Activated naive CD8-positive, alpha-beta T cell (primary cell): ENCODE data around the gene ZNF784.

Source experiments
- H3K27ac Mint-ChIP-seq: one replicate; pipeline ENCODE4 v1.8.0; 2021; ENCODE audit warnings: mixed read lengths
- H3K27me3 Mint-ChIP-seq: one replicate; pipeline ENCODE4 v1.8.0; 2021; ENCODE audit warnings: mixed read lengths
- H3K36me3 Mint-ChIP-seq: one replicate; pipeline ENCODE4 v1.8.0; 2021; ENCODE audit warnings: mixed read lengths
- H3K4me1 Mint-ChIP-seq: one replicate; pipeline ENCODE4 v1.8.0; 2021; ENCODE audit warnings: low read depth, mixed read lengths
- H3K4me3 Mint-ChIP-seq: one replicate; pipeline ENCODE4 v1.8.0; 2021; ENCODE audit warnings: mild to moderate bottlenecking, mixed read lengths
- H3K9me3 Mint-ChIP-seq: one replicate; pipeline ENCODE4 v1.8.0; 2021; ENCODE audit warnings: low read depth, mixed read lengths

The ZNF784 gene

DNA sequence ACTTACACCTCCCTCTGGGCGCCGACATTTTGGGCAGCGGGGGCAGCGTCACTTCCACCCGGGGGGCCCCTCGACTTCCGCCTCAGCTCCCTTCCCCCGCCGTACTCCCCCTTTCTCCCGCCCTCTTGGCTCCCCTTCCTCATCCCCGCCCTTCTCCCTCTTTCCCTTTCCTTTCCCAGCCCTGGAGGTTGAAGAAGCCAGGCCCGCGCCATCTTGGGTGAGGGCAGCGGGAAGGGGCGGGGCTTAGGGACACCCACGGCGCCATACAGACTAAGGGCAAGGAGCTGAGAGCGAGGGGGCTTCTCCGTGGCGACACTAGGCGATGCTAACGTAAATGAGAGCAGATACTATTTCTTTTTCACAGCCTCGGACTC is 24.9 kb downstream of the ZNF784 start, which contains the start of gene FIZ1:
Gene FIZ1 (minus strand): TSS at position 50 of the 374 bp plus-strand sequence. CDS start 1,652 bp downstream, outside the sequence.
- Mint-ChIP-seq H3K4me1 (peaks cover 25% of the 10 kb centered on the region), H3K27ac (peak within 1 kb of the TSS; percentile 100), H3K36me3 (peaks cover 20% of the 10 kb centered on the region), H3K4me3 (peak within 1 kb of the TSS; percentile 99), H3K27me3 (no peaks in the 10 kb centered on the region), H3K9me3 (no peaks in the 10 kb centered on the region)

DNA sequence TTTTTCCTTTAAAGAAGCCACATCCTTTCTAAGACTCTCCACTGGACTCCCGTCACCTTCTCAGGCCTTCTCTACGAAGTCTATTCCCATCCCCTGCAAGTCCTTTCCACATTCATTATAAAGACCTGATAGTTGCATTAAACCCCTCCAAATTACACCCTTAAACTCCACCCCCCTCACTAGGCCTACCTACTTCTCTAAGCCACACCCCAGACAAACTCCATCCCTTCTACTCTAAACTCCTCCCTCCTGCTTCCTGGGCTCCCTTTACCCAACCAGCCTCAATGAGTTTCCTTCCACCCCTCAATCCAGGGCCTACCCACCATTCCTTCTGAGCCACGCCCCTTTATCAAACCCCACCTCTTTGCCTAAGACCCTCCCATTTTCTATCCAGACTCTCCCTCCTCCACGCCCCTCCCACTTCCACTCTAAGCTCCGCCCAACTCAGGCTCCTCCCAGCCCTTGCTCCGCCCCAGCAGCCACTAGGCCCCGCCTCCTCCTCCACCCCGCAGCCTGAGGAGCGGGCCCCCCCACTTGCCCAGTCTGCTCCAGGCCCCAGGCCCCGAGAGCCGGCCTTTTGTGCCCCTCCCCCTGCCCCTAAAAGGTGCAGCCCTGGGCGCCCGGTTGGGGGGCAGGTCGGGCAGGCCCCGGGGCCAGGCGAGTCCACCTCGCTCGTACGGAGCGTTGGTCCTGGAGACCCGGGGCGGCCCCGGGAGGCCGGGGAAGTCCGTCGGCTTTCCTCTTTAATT is 25.5 kb downstream of the ZNF784 start:
- H3K4me3 Mint-ChIP-seq = peak overlapping the region; percentile 99
- peaks cover 20% of the 10 kb centered on the region for H3K36me3 Mint-ChIP-seq
- no peaks in the 10 kb centered on the region for H3K27me3 Mint-ChIP-seq
- H3K4me1 Mint-ChIP-seq = peaks cover 23% of the 10 kb centered on the region
- H3K27ac Mint-ChIP-seq = peak overlapping the region; percentile 100
- no peaks in the 10 kb centered on the region for H3K9me3 Mint-ChIP-seq

DNA sequence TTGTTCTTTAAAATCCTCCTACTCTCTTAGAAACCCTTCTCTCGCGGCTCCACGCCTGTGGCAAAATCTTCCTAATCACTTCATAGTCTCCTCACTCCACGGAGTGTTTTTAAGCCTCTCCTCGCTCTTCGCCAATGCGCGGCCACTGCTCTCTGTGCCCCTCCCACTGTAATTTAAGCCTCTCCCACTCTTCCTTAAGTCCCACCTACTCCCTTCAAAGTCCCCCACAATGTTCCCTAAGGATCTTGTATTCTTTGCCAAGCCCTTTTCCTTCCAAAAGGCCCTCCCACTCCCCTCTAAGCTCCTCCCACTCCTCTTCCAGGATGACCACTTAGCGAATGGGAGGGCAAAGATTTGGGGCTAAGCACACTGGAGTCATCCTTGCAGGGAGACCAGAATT is 26.3 kb downstream of the ZNF784 start:
- Mint-ChIP-seq H3K4me3 (no peak overlapping the region), H3K27ac (no peak overlapping the region), H3K27me3 (no peaks in the 10 kb centered on the region), H3K4me1 (peaks cover 18% of the 10 kb centered on the region), H3K9me3 (no peaks in the 10 kb centered on the region), H3K36me3 (peaks cover 20% of the 10 kb centered on the region)

DNA sequence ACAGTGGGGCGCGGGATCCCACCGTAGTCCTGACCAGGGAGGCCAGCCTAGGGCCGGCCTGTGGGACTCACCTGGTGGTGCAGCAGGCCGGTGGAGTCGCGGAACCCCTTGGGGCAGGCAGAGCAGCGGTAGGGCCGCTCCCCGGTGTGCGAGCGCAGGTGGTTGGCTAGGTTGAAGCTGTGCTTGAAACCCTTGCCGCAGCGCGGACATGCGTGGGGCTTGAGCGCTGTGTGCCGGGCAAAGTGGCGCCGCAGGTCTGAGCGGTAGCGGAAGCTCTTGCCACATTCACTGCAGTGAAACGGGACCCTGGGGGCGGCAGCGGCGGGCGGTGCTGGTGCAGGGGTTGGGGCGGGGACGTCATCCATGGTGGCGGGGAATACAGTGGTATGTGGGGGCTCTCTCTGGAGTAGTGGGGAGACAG is 26.9 kb downstream of the ZNF784 start:
- H3K4me3 Mint-ChIP-seq = no peak overlapping the region
- peaks cover 18% of the 10 kb centered on the region for H3K4me1 Mint-ChIP-seq
- no peak overlapping the region for H3K27ac Mint-ChIP-seq
- no peaks in the 10 kb centered on the region for H3K27me3 Mint-ChIP-seq
- no peaks in the 10 kb centered on the region for H3K9me3 Mint-ChIP-seq
- H3K36me3 Mint-ChIP-seq = peaks cover 20% of the 10 kb centered on the region

DNA sequence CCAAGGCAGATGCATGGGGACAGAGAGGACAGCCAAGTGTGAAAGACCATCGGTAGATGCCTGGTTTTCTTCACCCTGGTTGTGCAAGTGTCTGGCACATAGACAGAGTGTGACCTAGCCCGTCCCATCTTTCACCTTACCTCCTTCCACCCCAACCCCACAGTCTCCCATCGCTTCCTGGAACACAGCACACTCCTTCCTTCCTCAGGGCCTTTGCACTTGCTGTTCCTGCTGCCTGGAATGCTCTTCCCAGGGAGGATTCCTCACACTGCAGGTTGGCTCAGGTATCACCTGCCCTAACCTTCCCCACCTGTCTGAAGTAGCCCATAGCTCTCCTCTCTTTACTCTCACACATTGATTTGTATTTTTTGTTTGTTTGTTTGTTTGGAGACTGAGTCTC is 28.1 kb downstream of the ZNF784 start:
- no peaks in the 10 kb centered on the region for H3K9me3 Mint-ChIP-seq
- no peak overlapping the region for H3K4me3 Mint-ChIP-seq
- H3K27me3 Mint-ChIP-seq = no peaks in the 10 kb centered on the region
- peaks cover 14% of the 10 kb centered on the region for H3K4me1 Mint-ChIP-seq
- H3K27ac Mint-ChIP-seq = no peak overlapping the region
- peaks cover 24% of the 10 kb centered on the region for H3K36me3 Mint-ChIP-seq

DNA sequence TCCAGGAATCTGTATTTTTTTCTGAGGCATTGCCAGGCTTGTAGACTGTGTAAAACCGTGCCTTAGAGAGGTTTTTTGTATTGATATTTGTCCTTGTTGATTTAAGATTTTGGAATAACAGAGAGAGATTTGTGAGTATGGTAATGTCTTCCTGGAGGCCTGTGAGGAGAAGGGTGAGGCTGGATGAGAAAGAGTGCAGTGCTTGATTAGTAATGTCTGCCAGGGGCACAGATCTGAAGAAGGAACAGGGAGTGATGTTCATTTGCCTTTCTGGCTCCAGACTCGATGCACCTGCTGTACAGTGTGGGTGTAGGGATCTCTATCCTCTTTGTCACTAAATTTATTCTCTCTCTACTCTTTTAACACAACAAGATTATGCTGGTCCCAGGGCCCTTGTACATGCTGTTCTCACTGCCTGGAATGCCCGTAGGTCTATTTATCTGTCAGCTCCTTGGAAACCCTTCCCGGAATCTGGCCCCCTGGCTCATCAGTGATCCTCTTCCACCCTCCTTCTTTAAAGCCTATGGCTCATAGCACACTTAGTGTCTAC is 29.3 kb downstream of the ZNF784 start:
- Mint-ChIP-seq H3K27me3 (no peaks in the 10 kb centered on the region), H3K27ac (peak overlapping the region; percentile 61), H3K4me1 (peaks cover 10% of the 10 kb centered on the region), H3K9me3 (no peaks in the 10 kb centered on the region), H3K4me3 (no peak overlapping the region), H3K36me3 (peaks cover 25% of the 10 kb centered on the region)

DNA sequence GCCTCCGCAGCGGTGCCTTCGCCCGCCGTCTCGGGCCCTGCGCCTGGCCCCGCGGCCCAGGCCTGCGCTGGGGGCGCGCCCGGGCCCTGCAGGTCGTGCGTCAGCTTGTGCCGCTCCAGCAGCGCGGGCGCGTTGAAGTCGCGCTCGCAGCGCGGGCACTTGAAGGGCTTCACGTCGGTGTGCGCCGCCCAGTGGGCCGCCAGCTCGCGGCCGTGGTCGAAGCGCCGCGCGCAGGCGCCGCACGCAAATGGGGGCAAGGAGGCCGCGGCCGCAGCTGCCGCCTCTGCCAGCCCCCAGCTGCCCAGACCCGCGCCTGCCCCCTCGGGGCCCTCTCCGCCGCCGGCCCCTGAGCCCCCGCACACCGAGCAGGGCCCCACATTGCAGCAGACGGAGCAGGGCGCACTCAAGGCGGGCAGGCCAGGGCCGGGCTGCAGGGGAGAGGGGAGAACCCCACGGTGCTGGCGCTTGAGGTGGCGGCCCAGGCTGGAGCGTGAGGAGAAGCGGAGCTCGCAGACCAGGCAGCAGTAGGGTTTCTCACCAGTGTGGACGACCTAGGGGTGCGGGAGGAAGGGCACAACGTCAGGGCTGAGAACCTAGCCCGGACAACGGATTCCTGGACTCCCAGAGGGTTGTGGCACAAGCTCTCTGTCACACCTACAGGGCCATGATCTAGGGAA is 31.1 kb downstream of the ZNF784 start:
- H3K4me3 Mint-ChIP-seq = no peak overlapping the region
- H3K9me3 Mint-ChIP-seq = no peaks in the 10 kb centered on the region
- no peak overlapping the region for H3K27ac Mint-ChIP-seq
- H3K4me1 Mint-ChIP-seq = peaks cover 12% of the 10 kb centered on the region
- peaks cover 23% of the 10 kb centered on the region for H3K36me3 Mint-ChIP-seq
- H3K27me3 Mint-ChIP-seq = no peaks in the 10 kb centered on the region

DNA sequence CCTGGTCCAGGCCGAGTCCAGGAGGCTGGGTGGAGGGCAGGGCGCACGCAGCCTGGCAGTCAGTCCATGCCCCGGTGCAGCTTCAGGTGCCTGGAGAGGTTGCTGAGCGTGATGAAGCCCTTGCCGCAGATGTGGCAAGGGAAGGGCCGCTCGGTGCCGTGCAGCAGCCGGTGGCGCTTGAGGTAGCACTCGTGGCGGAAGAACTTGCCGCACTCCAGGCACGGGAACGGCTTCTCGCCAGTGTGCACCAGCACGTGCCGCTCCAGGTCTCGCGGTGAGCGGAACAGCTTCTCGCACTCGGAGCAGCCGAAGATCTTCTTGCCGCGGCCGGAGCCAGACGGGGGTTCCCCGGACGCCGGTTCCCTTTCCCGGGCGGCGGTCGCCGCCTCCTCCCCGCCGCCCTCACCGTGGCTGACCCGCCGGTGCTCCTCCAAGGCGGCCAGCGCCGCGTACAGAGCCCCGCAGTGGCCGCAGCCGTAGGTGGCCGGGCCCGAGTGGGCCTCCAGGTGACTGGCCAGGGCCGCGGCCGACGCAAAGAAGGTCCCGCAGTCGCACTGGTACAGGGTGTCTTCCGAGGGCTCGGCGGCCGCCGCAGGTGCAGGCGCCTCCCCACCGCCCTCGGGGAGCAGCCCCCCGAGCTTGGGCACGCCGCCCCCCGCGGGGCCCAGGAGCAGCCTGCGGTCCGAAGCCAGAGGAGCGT is 31.8 kb downstream of the ZNF784 start:
- Mint-ChIP-seq H3K4me3 (no peak overlapping the region), H3K36me3 (peaks cover 21% of the 10 kb centered on the region), H3K4me1 (peaks cover 13% of the 10 kb centered on the region), H3K9me3 (no peaks in the 10 kb centered on the region), H3K27ac (no peak overlapping the region), H3K27me3 (no peaks in the 10 kb centered on the region)

DNA sequence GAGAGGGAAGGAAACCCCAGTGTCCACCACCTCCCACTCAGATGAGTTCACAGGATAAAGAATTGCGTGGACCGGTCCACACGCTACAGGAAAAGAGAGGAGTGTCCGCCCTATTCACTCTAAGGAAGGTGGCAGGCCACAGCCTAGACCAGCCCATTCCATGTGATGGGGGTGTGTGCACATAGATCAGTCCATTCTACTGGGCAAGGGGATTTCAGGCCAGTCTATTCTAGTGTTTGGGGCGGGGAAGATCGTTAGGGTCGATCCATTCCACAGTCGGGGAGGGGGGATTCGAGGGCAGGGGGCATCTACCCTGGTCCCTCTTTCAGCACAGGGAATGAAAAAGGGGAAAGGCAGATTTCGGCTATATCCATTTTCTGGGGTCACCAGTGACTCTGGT is 32.8 kb downstream of the ZNF784 start:
- Mint-ChIP-seq H3K4me1 (peaks cover 22% of the 10 kb centered on the region), H3K27ac (no peak overlapping the region), H3K9me3 (no peaks in the 10 kb centered on the region)

DNA sequence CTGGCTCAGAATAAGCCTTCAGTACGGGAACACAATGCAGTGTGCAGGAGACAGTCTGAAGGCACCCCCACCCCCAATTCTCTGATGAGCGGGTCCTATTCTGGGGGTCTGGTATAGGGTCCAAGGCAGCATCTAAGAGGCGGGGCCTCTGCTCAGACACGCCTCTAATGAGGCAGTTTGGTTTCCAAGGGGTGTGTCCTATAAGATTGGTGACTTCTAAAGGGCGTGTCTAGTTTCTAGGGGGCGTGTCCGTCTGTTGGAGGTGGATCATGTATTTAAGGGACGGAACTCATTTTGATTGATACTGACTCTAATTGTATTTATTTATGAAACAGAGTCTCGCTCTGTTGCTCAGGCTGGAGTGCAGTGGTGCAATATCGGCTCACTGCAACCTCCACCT is 33.7 kb downstream of the ZNF784 start:
- Mint-ChIP-seq H3K27me3 (no peaks in the 10 kb centered on the region), H3K4me1 (peaks cover 27% of the 10 kb centered on the region), H3K9me3 (no peaks in the 10 kb centered on the region), H3K27ac (no peak overlapping the region), H3K4me3 (no peak overlapping the region), H3K36me3 (peaks cover 15% of the 10 kb centered on the region)

More for the DNA sequence above, 32.8 kb downstream of the ZNF784 start:
- H3K27me3 Mint-ChIP-seq = no peaks in the 10 kb centered on the region
- H3K4me3 Mint-ChIP-seq = no peak overlapping the region
- peaks cover 18% of the 10 kb centered on the region for H3K36me3 Mint-ChIP-seq

DNA sequence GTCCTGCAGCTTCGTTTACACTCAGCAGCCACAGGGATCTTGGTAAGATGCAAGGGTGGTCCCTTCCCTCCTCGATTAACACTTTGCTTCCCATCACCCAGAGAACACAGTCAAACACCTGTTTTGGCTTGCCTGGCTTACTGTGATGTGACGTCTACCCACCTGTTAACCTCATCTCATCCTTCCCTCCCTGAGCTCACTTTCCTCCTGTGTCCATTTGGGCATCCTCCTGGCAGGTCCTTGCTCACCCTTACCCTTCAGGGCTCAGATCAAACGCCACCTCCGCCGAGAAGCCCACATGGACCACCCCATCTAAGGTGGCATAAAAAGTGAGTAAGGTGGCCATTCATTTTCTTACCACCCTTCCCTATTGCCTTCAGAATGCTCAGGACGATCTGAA is 34.3 kb downstream of the ZNF784 start:
- Mint-ChIP-seq H3K4me1 (peaks cover 30% of the 10 kb centered on the region), H3K36me3 (peaks cover 10% of the 10 kb centered on the region), H3K4me3 (no peak overlapping the region), H3K27me3 (no peaks in the 10 kb centered on the region), H3K9me3 (no peaks in the 10 kb centered on the region), H3K27ac (no peak overlapping the region)

DNA sequence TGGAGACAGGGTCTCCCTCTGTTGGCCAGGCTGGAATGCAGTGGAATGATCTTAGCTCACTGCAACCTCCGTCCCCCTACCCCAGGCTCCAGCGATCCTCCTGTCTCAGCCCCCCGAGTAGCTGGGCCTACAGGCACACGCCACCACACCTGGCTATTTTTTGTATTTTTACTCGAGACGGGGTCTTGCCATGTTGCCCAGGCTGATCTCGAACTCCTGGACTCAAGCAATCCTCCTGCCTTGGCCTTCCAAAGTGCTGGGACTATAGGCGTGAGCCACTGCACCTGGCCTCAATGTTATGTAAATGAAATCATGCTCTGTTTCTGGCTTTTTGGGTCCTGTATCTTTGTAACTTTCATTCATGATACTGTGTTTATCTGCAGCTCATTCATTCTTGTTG is 35.6 kb downstream of the ZNF784 start:
- Mint-ChIP-seq H3K9me3 (no peaks in the 10 kb centered on the region), H3K4me3 (no peak overlapping the region), H3K27me3 (no peaks in the 10 kb centered on the region), H3K4me1 (peaks cover 30% of the 10 kb centered on the region), H3K27ac (no peak overlapping the region), H3K36me3 (peaks cover 6% of the 10 kb centered on the region)

DNA sequence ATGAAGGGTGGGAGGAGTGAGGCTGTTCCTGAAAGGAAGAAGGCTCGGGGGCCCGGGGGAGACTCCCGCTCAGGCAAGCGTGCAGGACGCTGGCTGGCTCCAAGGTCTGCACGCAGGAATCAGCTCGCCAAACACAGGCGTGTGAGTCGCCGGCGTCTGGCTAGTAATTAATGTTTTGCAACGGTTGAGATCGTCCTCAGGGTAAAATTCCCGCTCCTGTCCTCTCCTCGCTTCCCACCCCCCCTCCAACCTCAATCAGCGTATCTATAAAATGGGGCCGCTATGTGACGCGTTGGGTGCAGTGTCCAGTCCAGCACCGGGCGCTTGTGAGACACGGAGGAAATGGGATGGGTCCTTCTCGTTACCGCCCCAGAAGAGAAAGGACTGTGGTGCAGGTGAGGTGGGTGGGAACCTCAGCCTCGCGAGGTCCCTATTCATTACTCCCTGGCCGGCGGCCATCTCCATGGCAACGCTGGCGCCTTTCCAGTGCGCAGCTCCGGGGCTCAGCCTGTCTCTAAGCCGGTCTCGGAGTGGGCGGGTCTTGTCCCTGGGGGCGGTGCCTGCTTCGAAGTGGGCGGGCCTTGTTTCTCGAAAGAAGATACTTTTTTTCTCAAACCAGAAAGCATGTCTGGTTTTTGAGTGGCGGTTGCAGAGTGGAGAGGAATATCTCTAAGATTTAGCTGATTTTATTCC is 37.2 kb downstream of the ZNF784 start:
- Mint-ChIP-seq H3K27me3 (no peaks in the 10 kb centered on the region), H3K4me3 (peak overlapping the region; percentile 88), H3K36me3 (peaks cover 6% of the 10 kb centered on the region), H3K9me3 (no peaks in the 10 kb centered on the region), H3K27ac (peak overlapping the region; percentile 50), H3K4me1 (peaks cover 31% of the 10 kb centered on the region)

DNA sequence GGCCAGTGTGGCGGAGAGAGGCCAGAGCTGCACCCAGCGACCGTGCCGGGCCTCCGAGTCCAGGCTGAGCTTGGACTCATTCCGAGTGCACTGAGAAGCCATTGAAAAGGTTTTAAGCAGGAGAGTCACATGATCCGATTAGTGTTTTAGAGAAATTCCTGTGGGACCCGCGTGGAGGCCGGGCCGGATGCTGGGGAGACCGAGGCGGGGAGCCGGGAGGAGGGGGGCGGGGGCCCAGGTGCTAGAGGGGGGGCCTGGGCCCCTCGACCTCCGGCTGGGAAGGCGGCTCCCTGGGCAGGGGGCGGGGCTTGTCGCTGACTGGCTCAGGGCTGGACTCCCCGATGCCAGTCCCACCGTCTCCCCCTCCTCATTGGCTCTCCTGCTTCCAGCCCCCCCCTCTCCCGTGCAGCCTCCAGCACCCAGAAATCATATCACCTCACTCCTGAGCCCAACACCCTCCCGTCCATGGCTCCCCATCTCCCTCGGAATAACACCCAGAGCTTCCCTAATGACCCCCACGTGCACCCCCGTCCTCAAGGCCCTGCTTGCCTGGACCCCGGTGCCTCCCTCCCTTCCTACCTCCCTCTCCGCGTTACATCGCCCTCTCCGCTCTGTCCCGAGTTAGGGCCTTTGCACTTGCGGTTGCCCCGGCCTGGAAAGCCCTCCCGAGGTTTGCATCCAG is 38.6 kb downstream of the ZNF784 start:
- Mint-ChIP-seq H3K9me3 (no peaks in the 10 kb centered on the region), H3K4me1 (peaks cover 42% of the 10 kb centered on the region), H3K27ac (no peak overlapping the region)

More for the DNA sequence above, 38.6 kb downstream of the ZNF784 start:
- H3K27me3 Mint-ChIP-seq = no peaks in the 10 kb centered on the region
- no peaks in the 10 kb centered on the region for H3K36me3 Mint-ChIP-seq
- H3K4me3 Mint-ChIP-seq = peak overlapping the region; percentile 88
